HepG2 (cell line): ENCODE measurements around the gene KRT6B. TPM values are rescaled to one million over a fixed set of nuclear protein-coding genes. Genes with fewer than 3 reads are reported as not detected.

Experiments used
- ATAC-seq: fragments of 200-7000 bp; cut with Tn5 transposase; 3 replicates; pipeline ENCODE4 v1.9.1; 2020; ENCODE audit warnings: mild to moderate bottlenecking, moderate library complexity
- BruUV-seq: library from RNA; stranded (reverse); fragments of 400-500 nt; replicated peaks from 2 replicates; lab custom pipeline; 2021; lab: Mats Ljungman, UMichigan
- CTCF ChIA-PET: fragments of 300-600 bp; formaldehyde crosslinking; extraction: SDS; loops from one replicate; lab custom pipeline; 2021; ENCODE audit warnings: low total read pairs, inconsistent platforms, low intra/inter-chr PET ratio; lab: Yijun Ruan, JAX
- POLR2A ChIA-PET: fragments of 350-600 bp; sonication (Branson Sonifier 250); formaldehyde crosslinking; loops from one replicate; lab custom pipeline; 2020; ENCODE audit warnings: antibody characterized with exemption, inconsistent platforms; lab: Yijun Ruan, JAX
- DNase-seq: peaks from one replicate; pipeline ENCODE4 v3.0.0-alpha.2; 2015; ENCODE audit warnings: low spot score
- FAIRE-seq: peaks from 3 replicates; lab custom pipeline; 2011; peaks lifted over from hg19 to GRCh38; lab: Jason Lieb, UNC
- H2AFZ ChIP-seq: one replicate; pipeline ENCODE4 v1.6.1; 2011; ENCODE audit warnings: low read length, inconsistent platforms
- H3K27ac ChIP-seq: fragments of 300-600 bp; 3 replicates; pipeline ENCODE4 v1.8.0; 2011; ENCODE audit warnings: mixed run types, mild to moderate bottlenecking, mixed read lengths, low read length, inconsistent platforms; ENCODE audit not compliant: insufficient read depth; ENCODE audit errors: extremely low read length
- H3K27me3 ChIP-seq, 2 experiments: fragments of 200-600 bp in 1 of 2; 2 replicates in 1 of 2; 3 replicates in 1 of 2; pipeline versions ENCODE4 v1.6.0 to v1.8.0; 2011; ENCODE audit warnings: low read length in 2 of 2, mild to moderate bottlenecking in 2 of 2, moderate library complexity in 2 of 2, inconsistent platforms in 1 of 2; ENCODE audit not compliant: insufficient read depth in 2 of 2, control insufficient read depth in 1 of 2
- H3K36me3 ChIP-seq, 2 experiments: fragments of 200-600 bp in 1 of 2; replicated peaks in 1 of 2; 2 replicates in 1 of 2; 3 replicates in 1 of 2; pipeline versions ENCODE4 v1.5.1 to v1.8.0; 2011; ENCODE audit warnings: low read length in 2 of 2, inconsistent platforms in 1 of 2; ENCODE audit not compliant: insufficient read depth in 2 of 2, control insufficient read depth in 1 of 2
- H3K4me1 ChIP-seq: 2 replicates; pipeline ENCODE4 v1.5.1; 2012; ENCODE audit warnings: low read length, inconsistent platforms; ENCODE audit not compliant: insufficient read depth
- H3K4me2 ChIP-seq: 2 replicates; pipeline ENCODE4 v1.6.0; 2011; ENCODE audit warnings: low read depth, low read length, inconsistent platforms
- H3K4me3 ChIP-seq, 3 experiments: fragments of 200-600 bp in 1 of 3; sonication (generic), shearing (Covaris generic) in 1 of 3; replicated peaks in 1 of 3; 2 replicates each; pipeline ENCODE4 v1.5.1; 2011 to 2016; ENCODE audit warnings: low read length in 3 of 3, inconsistent platforms in 2 of 3, low read depth in 2 of 3, mild to moderate bottlenecking in 2 of 3, control low read depth in 1 of 3, mixed read lengths in 1 of 3; ENCODE audit not compliant: insufficient read depth in 1 of 3
- H3K79me2 ChIP-seq: one replicate; pipeline ENCODE4 v1.6.1; 2011; ENCODE audit warnings: low read length, inconsistent platforms; ENCODE audit not compliant: insufficient read depth
- H3K9ac ChIP-seq: 2 replicates; pipeline ENCODE4 v1.6.0; 2011; ENCODE audit warnings: mild to moderate bottlenecking, low read depth, low read length, inconsistent platforms; ENCODE audit not compliant: insufficient read depth
- H3K9me3 ChIP-seq: 2 replicates; pipeline ENCODE4 v1.5.1; 2012; ENCODE audit warnings: mild to moderate bottlenecking, low read length
- H4K20me1 ChIP-seq: 2 replicates; pipeline ENCODE4 v1.6.0; 2011; ENCODE audit warnings: inconsistent platforms, mild to moderate bottlenecking, low read length, moderate library complexity; ENCODE audit not compliant: insufficient read depth
- BORCS8-MEF2B ChIP-seq: sonication (generic); formaldehyde crosslinking; IDR thresholded peaks from 2 replicates; pipeline ENCODE4 v1.8.0; 2022; ENCODE audit warnings: mild to moderate bottlenecking, missing genetic modification reagents
- HCFC1 ChIP-seq: fragments of 150-350 bp; IDR thresholded peaks from 2 replicates; pipeline ENCODE4 v1.6.1; 2014; ENCODE audit warnings: low read depth, low read length
- HDAC6 ChIP-seq: fragments of 200-600 bp; sonication (generic); IDR thresholded peaks from 2 replicates; pipeline ENCODE4 v1.7.0; 2017; ENCODE audit warnings: mild to moderate bottlenecking, antibody characterized with exemption, low read length, low read depth
- MIXL1 ChIP-seq: IDR thresholded peaks from 2 replicates; pipeline ENCODE4 v1.6.1; 2016
- NR2F2 ChIP-seq: IDR thresholded peaks from 2 replicates; pipeline ENCODE4 v1.6.1; 2012; ENCODE audit warnings: low read depth, inconsistent platforms, borderline replicate concordance
- PBX3 ChIP-seq: sonication (generic); formaldehyde crosslinking; IDR thresholded peaks from 2 replicates; pipeline ENCODE4 v1.8.1; 2023; ENCODE audit warnings: missing genetic modification reagents, inconsistent platforms, borderline replicate concordance
- STAG1 ChIP-seq: sonication (generic); formaldehyde crosslinking; IDR thresholded peaks from 2 replicates; pipeline ENCODE4 v1.4.0; 2020; ENCODE audit warnings: missing genetic modification reagents
- TARDBP ChIP-seq: sonication (generic); formaldehyde crosslinking; IDR thresholded peaks from 2 replicates; pipeline ENCODE4 v1.8.0; 2022; ENCODE audit warnings: mild to moderate bottlenecking, missing genetic modification reagents
- THAP7 ChIP-seq: sonication (generic); formaldehyde crosslinking; IDR thresholded peaks from 2 replicates; pipeline ENCODE4 v1.8.1; 2023; ENCODE audit warnings: mild to moderate bottlenecking, missing genetic modification reagents
- ZBTB2 ChIP-seq: sonication (generic); formaldehyde crosslinking; IDR thresholded peaks from 2 replicates; pipeline ENCODE4 v1.8.0; 2022; ENCODE audit warnings: low read depth, missing genetic modification reagents
- ZNF512B ChIP-seq: sonication (generic); formaldehyde crosslinking; IDR thresholded peaks from 2 replicates; pipeline ENCODE4 v1.5.1; 2020; ENCODE audit warnings: missing genetic modification reagents, mild to moderate bottlenecking, borderline replicate concordance
- ZNF709 ChIP-seq: sonication (generic); formaldehyde crosslinking; IDR thresholded peaks from 2 replicates; pipeline ENCODE4 v1.5.0; 2020; ENCODE audit warnings: mild to moderate bottlenecking, missing genetic modification reagents
- ZNF780A ChIP-seq: sonication (generic); formaldehyde crosslinking; IDR thresholded peaks from 2 replicates; pipeline ENCODE4 v1.8.0; 2022; ENCODE audit warnings: mild to moderate bottlenecking, missing genetic modification reagents, moderate library complexity
- WGBS: methylation state at CpG from one replicate; pipeline ENCODE4 v1.1.6; 2017; ENCODE audit warnings: low lambda C conversion rate; 5-methylcytosine and 5-hydroxymethylcytosine counted together
- in situ Hi-C: cut with HindIII; loops from 2 replicates; pipeline ENCODE4 v1.10.0; 2017; ENCODE audit warnings: low pct_unique_long_range_greater_than_20kb; ENCODE audit not compliant: extremely low pct_ligation_motif_present
- intact Hi-C: fragments of 100-400 bp; cut with micrococcal nuclease; formaldehyde crosslinking; loops from one replicate; pipeline ENCODE4 v1.10.0; 2022; ENCODE audit not compliant: unreplicated experiment
- polyA plus RNA-seq, 8 experiments: library from polyadenylated mRNA; depleted of rRNA in 3 of 8; stranded (reverse) in 7 of 8; unstranded in 1 of 8; fragments of >200 nt; fragmentation: Illumina TruSeq in 4 of 8; extraction: Trizol in 4 of 8; gene quantifications; 2 replicates each; pipeline versions ENCODE4 v1.2.1 to v1.2.3, GENCODE V29; 2011 to 2016; ENCODE audit warnings: low read depth in 4 of 8, missing spikeins in 1 of 8, mixed read lengths in 1 of 8; ENCODE audit not compliant: insufficient read depth in 1 of 8
- total RNA-seq, 5 experiments: library from RNA; depleted of rRNA; stranded (reverse); fragments of >200 nt; fragmentation: Illumina TruSeq; extraction: Trizol; gene quantifications; 2 replicates each; pipeline ENCODE4 v1.2.3, GENCODE V29; 2016; ENCODE audit warnings: low read depth in 1 of 5

The KRT6B gene
- total and polyA plus RNA-seq, 2 of the 13 experiments (the other 11 are each of a cell fraction or from before 2014, with no cell fraction given), result not detected

GRCh38 chr12:52446367-52447045, 5.4 kb downstream of the KRT6B start (continued):
- TF ChIP-seq ZNF512B (CRISPR knock-in tag), result no peak
- TF ChIP-seq BORCS8-MEF2B (CRISPR knock-in tag), result no peak
- TF ChIP-seq ZNF709 (CRISPR knock-in tag), result no peak
- no peak for TF ChIP-seq HCFC1
- no peak for TF ChIP-seq HDAC6
- TF ChIP-seq THAP7 (CRISPR knock-in tag), result no peak

GRCh38 chr12:52445876-52446275, 6.1 kb downstream of the KRT6B start:
- TF ChIP-seq NR2F2 (no peak), ZNF780A (CRISPR knock-in tag) (no peak), STAG1 (CRISPR knock-in tag) (no peak), ZBTB2 (no peak), PBX3 (CRISPR knock-in tag) (no peak), MIXL1 (CRISPR knock-in tag) (no peak), TARDBP (CRISPR knock-in tag) (no peak)
- WGBS, result 0% methylated on average over 3 of the region's 3 CpGs
- intact Hi-C loops, result no loop called here

More at GRCh38 chr12:52445876-52446275, 6.1 kb downstream of the KRT6B start:
- DNase-seq (no peak), FAIRE-seq (no peak), ATAC-seq (no peak)
- Histone ChIP-seq H4K20me1 (no peaks in the 10 kb centered on the region), H2AFZ (no peak overlapping the region), H3K4me1 (peaks cover 11% of the 10 kb centered on the region), H3K9me3 (no peaks in the 10 kb centered on the region), H3K79me2 (no peaks in the 10 kb centered on the region), H3K4me3 (no peak overlapping the region), H3K27me3 (peaks cover 0 to 4% of the 10 kb centered on the region in 2 experiments; a peak in 1 of 5 replicates), H3K9ac (no peak overlapping the region), H3K36me3 (no peaks in the 10 kb centered on the region), H3K27ac (no peak overlapping the region), H3K4me2 (no peak overlapping the region)
- CTCF ChIA-PET, result no interaction called here
- in situ Hi-C loops, result no loop called here
- BruUV-seq, result no TSS peak
- POLR2A ChIA-PET, result no interaction called here
